Measurements from ENCODE around the gene OXLD1. TPM values are rescaled to one million over a fixed set of nuclear protein-coding genes. Genes with fewer than 3 reads are reported as not detected.
"Not testable (repeated sequence)": the region's sequence is repeated elsewhere in the genome, so short reads cannot be mapped to it uniquely, and the experiment has no call there.

The OXLD1 gene
- total RNA-seq, 4 donors from 2014 or later = 39.6 to 68.1 (median 47.6) TPM

GRCh38 chr17:81635973-81636504, 30.4 kb downstream of the OXLD1 start:
- no peak for DNase-seq (ENCODE audit: low spot score in 2 of 2)
- H3K36me3 ChIP-seq = no peaks in the 10 kb centered on the region
- H3K27ac ChIP-seq = peak overlapping the region; percentile 97
- WGBS = 32% methylated on average over 18 of the region's 18 CpGs
- TF ChIP-seq POLR2AphosphoS5 (IDR thresholded peaks at IDR 0.05) (no peak), POLR2A (IDR thresholded peaks at IDR 0.05) (no peak), EP300 (IDR thresholded peaks at IDR 0.05) (no peak), CTCF (IDR thresholded peaks at IDR 0.05) (no peak)
- no peaks in the 10 kb centered on the region for H3K27me3 ChIP-seq
- peaks cover 35% of the 10 kb centered on the region for H3K4me1 ChIP-seq
- H3K9me3 ChIP-seq = no peaks in the 10 kb centered on the region
- peak overlapping the region; percentile 98 for H3K4me3 ChIP-seq

- peaks cover 35% of the 10 kb centered on the region for H3K4me1 ChIP-seq
- no peak overlapping the region for H3K27ac ChIP-seq
- no peak for TF ChIP-seq POLR2AphosphoS5 (IDR thresholded peaks at IDR 0.05)
- TF ChIP-seq EP300 (IDR thresholded peaks at IDR 0.05) = no peak
- no peak for TF ChIP-seq CTCF (IDR thresholded peaks at IDR 0.05)
- H3K27me3 ChIP-seq = no peaks in the 10 kb centered on the region
- H3K36me3 ChIP-seq = no peaks in the 10 kb centered on the region
- no peaks in the 10 kb centered on the region for H3K9me3 ChIP-seq
- 74% methylated on average over 5 of the region's 5 CpGs for WGBS
- no peak for DNase-seq (ENCODE audit: low spot score in 2 of 2)
- H3K4me3 ChIP-seq = peak overlapping the region; percentile 98
These were observed 31.0 kb downstream of the OXLD1 start for GRCh38 chr17:81635431-81635830.

- TF ChIP-seq EP300 (IDR thresholded peaks at IDR 0.05) (no peak), CTCF (IDR thresholded peaks at IDR 0.05) (no peak), POLR2A (IDR thresholded peaks at IDR 0.05) (no peak), POLR2AphosphoS5 (IDR thresholded peaks at IDR 0.05) (no peak)
- H3K4me3 ChIP-seq = no peak overlapping the region
- peaks cover 34% of the 10 kb centered on the region for H3K36me3 ChIP-seq
- no peaks in the 10 kb centered on the region for H3K27me3 ChIP-seq
- WGBS = 90% methylated on average over 6 of the region's 7 CpGs
- H3K9me3 ChIP-seq = no peaks in the 10 kb centered on the region
- H3K4me1 ChIP-seq = peaks cover 27% of the 10 kb centered on the region
- no peak for DNase-seq (ENCODE audit: low spot score in 2 of 2)
- no peak overlapping the region for H3K27ac ChIP-seq
These were observed 34.9 kb downstream of the OXLD1 start for GRCh38 chr17:81631482-81631881.

GRCh38 chr17:81630274-81630673, 36.1 kb downstream of the OXLD1 start:
- Histone ChIP-seq H3K27ac (no peak overlapping the region), H3K4me1 (peaks cover 17% of the 10 kb centered on the region), H3K4me3 (no peak overlapping the region), H3K36me3 (peaks cover 46% of the 10 kb centered on the region), H3K9me3 (no peaks in the 10 kb centered on the region), H3K27me3 (no peaks in the 10 kb centered on the region)
- TF ChIP-seq CTCF (IDR thresholded peaks at IDR 0.05) = no peak
- TF ChIP-seq EP300 (IDR thresholded peaks at IDR 0.05) = no peak
- TF ChIP-seq POLR2A (IDR thresholded peaks at IDR 0.05) = no peak
- TF ChIP-seq POLR2AphosphoS5 (IDR thresholded peaks at IDR 0.05) = no peak
- no peak for DNase-seq (ENCODE audit: low spot score in 2 of 2)
- 85% methylated on average over 8 of the region's 8 CpGs for WGBS

GRCh38 chr17:81621494-81622130, 44.8 kb downstream of the OXLD1 start:
- WGBS = 76% methylated on average over 6 of the region's 11 CpGs
- no peak for DNase-seq (ENCODE audit: low spot score in 2 of 2)
- H3K9me3 ChIP-seq = no peaks in the 10 kb centered on the region
- H3K36me3 ChIP-seq = peaks cover 88% of the 10 kb centered on the region
- H3K27ac ChIP-seq = no peak overlapping the region
- no peak overlapping the region for H3K4me3 ChIP-seq
- TF ChIP-seq POLR2AphosphoS5 (IDR thresholded peaks at IDR 0.05) (no peak), EP300 (IDR thresholded peaks at IDR 0.05) (no peak), CTCF (IDR thresholded peaks at IDR 0.05) (no peak), POLR2A (IDR thresholded peaks at IDR 0.05) (no peak)
- no peaks in the 10 kb centered on the region for H3K27me3 ChIP-seq
- no peaks in the 10 kb centered on the region for H3K4me1 ChIP-seq

- H3K9me3 ChIP-seq; DNase-seq (ENCODE audit: low spot score in 2 of 2); H3K27ac ChIP-seq; H3K4me3 ChIP-seq; H3K4me1 ChIP-seq; H3K27me3 ChIP-seq: not testable (repeated sequence)
- WGBS = no CpG with 5 or more reads among the region's 36 CpGs
- peaks cover 62% of the 10 kb centered on the region for H3K36me3 ChIP-seq
These were observed 48.1 kb downstream of the OXLD1 start for GRCh38 chr17:81618307-81618706.
